ENCODE measurements around the gene SNX32.

DNA sequence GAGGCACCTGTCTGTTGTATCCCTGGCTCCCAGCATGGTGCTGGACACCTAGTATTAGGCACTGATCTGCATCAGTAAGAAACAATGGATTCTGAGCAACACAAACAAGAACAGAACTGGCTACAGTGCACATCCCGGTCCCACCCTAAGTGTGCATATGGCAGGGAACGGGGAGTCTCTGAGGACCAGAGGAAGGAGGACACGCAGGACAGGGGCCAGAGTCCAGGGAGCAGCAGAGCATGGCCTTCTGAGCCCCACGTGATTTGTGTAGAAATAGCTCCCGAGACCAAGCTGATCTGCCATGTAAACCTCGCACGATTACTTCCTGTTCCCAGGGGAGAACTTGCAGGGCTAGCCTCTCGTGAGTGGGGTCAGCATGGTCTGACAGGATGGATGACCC lies 12.7 kb upstream of the SNX32 start:
- TF ChIP-seq, protein P1, sequence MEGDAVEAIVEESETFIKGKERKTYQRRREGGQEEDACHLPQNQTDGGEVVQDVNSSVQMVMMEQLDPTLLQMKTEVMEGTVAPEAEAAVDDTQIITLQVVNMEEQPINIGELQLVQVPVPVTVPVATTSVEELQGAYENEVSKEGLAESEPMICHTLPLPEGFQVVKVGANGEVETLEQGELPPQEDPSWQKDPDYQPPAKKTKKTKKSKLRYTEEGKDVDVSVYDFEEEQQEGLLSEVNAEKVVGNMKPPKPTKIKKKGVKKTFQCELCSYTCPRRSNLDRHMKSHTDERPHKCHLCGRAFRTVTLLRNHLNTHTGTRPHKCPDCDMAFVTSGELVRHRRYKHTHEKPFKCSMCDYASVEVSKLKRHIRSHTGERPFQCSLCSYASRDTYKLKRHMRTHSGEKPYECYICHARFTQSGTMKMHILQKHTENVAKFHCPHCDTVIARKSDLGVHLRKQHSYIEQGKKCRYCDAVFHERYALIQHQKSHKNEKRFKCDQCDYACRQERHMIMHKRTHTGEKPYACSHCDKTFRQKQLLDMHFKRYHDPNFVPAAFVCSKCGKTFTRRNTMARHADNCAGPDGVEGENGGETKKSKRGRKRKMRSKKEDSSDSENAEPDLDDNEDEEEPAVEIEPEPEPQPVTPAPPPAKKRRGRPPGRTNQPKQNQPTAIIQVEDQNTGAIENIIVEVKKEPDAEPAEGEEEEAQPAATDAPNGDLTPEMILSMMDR (IDR thresholded peaks at IDR 0.05): no peak
- TF ChIP-seq ZFX (IDR thresholded peaks at IDR 0.05; ENCODE audit: borderline replicate concordance): no peak
